NCI-H1092 treated with DMSO at 0.1 percent for 48 hours (cell line): ENCODE data around the gene GOLPH3.
"Not testable (repeated sequence)": the region's sequence is repeated elsewhere in the genome, so short reads cannot be mapped to it uniquely, and the experiment has no call there.

Experiments used
- DNase-seq: peaks from one replicate; lab custom pipeline; 2025; lab: John Stamatoyannopoulos, UW

The GOLPH3 gene

DNA sequence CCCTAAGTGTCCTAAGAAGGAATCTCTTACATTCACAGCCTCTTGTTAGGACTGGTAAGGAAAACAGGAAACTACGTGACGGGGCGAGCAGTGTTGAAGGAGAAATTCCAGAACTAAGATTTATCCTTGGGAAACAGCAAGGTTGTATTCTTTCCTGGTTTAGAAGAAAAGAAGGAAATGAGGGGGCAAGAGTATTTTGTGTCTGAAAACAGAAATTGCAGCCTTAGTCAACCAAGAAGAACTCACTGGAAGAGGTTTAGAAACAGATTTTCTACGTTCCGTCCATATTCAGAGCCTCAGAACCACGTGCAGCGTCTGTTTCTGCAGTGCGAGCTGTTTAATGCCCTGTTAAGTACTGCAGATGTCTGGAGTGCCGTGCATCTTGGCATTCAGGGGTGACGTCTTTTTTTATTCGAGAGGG, 75.2 kb downstream of the GOLPH3 start:
- no peak for DNase-seq

DNA sequence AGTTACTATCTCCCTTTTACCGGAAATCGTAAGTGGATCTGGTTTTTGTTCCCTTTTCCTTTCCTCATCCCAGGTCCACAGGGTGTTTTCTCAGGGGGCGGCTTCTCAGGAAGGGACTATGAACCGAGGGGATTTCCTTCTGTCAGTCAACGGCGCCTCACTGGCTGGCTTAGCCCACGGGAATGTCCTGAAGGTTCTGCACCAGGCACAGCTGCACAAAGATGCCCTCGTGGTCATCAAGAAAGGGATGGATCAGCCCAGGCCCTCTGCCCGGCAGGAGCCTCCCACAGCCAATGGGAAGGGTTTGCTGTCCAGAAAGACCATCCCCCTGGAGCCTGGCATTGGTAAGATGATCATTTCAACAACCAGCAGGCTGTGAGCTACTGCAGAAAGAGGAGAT, 75.8 kb downstream of the GOLPH3 start:
- no peak for DNase-seq

DNA sequence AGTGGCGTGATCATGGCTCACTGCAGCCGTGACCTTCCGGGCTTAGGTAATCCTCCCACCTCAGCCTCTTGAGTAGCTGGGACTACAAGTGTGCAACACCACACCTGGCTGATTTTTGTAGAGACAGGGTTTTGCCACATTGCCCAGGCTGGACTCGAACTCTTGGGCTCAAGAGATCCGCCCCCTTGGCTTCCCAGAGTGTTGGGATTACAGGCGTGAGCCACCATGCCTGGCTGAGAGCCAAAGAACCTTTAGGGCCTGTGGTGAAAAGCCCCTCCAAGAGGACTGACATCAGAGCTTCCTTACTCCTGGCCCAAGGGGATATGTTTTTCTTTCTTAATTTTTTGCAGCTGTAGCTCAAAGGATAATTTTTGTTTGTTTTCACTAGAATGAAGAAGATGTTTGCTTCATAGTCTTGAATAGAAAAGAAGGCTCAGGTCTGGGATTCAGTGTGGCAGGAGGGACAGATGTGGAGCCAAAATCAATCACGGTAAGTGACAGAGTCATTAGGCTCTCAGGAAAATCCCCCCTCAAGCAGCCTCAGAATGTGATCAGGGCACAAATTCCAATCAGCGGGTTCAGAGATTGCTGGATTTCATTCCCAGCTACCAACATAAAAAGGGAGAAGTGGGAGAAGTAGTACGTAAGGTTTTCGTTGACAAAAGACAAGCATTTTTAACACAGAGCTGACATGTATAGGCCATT, 77.1 kb downstream of the GOLPH3 start:
- no peak for DNase-seq

DNA sequence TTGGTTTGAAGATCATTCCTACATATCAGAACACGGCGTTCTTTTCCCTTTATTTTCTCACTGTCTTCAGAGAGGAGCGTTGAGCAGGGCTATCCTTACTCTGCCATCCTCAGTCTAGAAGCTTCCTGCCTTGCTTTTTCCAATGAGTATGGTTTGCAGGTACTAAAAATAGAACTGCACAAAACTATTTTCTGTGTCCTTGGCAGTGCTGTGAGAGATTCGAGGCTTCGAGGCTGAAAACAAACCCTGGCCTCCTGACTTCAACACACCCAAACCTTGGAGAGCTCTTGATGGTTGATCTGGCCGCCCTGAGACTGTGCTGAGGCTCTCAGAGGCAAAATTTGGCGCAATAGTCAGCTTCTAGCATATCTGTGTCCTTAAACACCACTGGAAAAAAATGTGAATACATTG, 78.9 kb downstream of the GOLPH3 start:
- DNase-seq, result no peak

DNA sequence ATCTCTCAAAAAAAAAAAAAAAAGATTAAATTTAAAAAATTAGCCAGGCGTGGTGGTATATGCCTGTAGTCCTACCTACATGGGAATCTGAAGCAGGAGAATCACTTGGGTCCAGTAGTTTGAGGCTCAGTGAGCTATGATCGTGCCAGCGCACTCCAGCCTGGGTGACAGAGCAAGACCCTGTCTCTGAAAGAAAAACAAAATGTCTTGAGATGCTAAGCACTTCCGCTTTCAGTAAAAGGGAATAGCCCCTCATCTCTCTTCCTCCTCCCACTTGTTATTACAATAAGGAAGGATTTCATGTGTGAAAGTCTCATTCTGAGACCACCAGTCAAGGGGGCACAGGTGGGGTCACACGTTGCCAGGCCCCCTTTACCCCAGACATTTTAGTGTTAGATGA, 79.4 kb downstream of the GOLPH3 start:
- no peak for DNase-seq

DNA sequence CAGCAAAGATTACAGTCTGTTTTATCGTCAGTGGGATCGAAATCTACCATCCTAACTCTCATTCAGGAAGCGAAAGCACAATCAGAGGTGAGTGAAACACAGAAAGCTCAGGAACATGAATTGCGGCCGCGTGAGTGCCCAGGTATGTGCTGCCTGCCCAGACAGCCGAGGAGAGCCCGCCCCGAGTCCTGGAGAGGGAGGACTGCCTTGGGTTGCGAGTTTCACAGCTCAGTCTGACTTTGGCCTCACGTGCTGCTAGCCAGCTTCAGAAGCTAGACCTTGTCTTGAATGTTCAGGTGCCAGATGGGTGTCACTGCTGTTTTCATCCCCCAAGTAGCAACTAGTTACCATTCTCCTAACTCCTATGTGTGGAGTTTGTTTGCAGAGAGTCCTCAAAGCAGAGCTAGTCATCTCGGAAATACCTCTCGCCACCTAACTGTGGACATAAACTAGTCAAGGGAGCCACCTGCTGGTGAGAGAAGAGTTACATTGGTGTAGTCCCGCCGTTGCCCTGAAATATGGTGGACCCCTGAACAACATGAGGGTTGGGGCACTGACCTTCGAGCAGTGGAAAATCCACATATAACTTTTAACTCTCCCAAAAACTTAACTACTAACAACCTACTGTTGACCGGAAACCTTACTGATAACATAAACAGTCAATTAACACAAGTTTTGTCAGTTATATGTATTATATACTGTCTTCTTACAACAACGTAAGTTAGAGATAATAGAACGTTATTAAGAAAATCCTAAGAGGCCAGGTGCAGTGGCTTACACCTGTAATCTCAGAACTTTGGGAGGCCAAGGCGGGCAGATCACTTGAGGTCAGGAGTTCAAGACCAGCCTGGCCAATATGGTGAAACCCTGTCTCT, 80.9 kb downstream of the GOLPH3 start:
- DNase-seq, result peak; percentile 45

DNA sequence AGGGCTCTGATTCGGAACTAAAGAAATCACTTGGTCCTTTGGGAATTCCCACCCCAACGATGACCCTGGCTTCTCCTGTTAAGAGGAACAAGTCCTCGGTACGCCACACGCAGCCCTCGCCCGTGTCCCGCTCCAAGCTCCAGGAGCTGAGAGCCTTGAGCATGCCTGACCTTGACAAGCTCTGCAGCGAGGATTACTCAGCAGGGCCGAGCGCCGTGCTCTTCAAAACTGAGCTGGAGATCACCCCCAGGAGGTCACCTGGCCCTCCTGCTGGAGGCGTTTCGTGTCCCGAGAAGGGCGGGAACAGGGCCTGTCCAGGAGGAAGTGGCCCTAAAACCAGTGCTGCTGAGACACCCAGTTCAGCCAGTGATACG, 83.4 kb downstream of the GOLPH3 start:
- DNase-seq, result no peak

DNA sequence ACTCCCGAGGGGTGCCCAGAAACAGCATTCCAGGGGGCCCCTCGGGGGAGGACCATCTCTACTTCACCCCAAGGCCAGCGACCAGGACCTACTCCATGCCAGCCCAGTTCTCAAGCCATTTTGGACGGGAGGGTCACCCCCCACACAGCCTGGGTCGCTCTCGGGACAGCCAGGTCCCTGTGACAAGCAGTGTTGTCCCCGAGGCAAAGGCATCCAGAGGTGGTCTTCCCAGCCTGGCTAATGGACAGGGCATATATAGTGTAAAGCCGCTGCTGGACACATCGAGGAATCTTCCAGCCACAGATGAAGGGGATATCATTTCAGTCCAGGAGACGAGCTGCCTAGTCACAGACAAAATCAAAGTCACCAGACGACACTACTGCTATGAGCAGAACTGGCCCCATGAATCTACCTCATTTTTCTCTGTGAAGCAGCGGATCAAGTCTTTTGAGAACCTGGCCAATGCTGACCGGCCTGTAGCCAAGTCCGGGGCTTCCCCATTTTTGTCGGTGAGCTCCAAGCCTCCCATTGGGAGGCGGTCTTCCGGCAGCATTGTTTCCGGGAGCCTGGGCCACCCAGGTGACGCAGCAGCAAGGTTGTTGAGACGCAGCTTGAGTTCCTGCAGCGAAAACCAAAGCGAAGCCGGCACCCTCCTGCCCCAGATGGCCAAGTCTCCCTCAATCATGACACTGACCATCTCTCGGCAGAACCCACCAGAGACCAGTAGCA, 83.9 kb downstream of the GOLPH3 start:
- DNase-seq, result no peak

DNA sequence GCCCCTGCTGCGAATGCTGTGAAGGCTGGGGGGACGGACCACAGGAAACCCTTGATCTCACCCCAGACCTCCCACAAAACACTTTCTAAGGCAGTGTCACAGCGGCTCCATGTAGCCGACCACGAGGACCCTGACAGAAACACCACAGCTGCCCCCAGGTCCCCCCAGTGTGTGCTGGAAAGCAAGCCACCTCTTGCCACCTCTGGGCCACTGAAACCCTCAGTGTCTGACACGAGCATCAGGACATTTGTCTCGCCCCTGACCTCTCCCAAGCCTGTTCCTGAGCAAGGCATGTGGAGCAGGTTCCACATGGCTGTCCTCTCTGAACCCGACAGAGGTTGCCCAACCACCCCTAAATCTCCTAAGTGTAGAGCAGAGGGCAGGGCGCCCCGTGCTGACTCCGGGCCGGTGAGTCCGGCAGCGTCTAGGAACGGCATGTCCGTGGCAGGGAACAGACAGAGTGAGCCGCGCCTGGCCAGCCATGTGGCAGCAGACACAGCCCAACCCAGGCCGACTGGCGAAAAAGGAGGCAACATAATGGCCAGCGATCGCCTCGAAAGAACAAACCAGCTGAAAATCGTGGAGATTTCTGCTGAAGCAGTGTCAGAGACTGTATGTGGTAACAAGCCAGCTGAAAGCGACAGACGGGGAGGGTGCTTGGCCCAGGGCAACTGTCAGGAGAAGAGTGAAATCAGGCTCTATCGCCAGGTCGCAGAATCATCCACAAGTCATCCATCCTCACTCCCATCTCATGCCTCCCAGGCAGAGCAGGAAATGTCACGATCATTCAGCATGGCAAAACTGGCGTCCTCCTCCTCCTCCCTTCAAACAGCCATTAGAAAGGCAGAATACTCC, 84.7 kb downstream of the GOLPH3 start:
- DNase-seq, result no peak

DNA sequence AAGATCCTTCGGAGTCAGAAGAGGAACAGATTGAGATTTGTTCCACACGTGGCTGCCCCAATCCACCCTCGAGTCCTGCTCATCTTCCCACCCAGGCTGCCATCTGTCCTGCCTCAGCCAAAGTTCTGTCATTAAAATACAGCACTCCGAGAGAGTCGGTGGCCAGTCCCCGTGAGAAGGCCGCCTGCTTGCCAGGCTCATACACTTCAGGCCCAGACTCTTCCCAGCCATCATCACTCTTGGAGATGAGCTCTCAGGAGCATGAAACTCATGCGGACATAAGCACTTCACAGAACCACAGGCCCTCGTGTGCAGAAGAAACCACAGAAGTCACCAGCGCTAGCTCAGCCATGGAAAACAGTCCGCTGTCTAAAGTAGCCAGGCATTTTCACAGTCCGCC, 85.9 kb downstream of the GOLPH3 start:
- no peak for DNase-seq

DNA sequence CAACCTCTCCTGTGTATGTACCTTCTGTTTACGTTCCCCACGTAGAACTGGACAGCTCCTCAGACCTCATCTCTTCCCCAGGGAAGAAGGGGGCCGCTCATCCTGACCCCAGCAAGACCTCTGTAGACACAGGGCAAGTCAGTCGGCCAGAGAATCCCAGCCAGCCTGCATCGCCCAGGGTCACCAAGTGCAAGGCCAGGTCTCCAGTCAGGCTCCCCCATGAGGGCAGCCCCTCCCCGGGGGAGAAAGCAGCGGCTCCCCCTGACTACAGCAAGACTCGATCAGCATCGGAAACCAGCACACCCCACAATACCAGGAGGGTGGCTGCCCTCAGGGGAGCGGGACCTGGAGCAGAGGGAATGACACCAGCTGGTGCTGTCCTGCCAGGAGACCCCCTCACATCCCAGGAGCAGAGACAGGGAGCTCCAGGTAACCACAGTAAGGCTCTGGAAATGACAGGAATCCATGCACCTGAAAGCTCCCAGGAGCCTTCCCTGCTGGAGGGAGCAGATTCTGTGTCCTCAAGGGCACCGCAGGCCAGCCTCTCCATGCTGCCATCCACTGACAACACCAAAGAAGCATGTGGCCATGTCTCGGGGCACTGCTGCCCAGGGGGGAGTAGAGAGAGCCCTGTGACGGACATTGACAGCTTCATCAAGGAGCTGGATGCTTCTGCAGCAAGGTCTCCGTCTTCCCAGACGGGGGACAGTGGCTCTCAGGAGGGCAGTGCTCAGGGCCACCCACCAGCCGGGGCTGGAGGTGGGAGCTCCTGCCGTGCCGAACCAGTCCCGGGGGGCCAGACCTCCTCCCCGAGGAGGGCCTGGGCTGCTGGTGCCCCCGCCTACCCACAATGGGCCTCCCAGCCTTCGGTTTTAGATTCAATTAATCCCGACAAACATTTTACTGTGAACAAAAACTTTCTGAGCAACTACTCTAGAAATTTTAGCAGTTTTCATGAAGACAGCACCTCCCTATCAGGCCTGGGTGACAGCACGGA, 86.7 kb downstream of the GOLPH3 start:
- no peak for DNase-seq

DNA sequence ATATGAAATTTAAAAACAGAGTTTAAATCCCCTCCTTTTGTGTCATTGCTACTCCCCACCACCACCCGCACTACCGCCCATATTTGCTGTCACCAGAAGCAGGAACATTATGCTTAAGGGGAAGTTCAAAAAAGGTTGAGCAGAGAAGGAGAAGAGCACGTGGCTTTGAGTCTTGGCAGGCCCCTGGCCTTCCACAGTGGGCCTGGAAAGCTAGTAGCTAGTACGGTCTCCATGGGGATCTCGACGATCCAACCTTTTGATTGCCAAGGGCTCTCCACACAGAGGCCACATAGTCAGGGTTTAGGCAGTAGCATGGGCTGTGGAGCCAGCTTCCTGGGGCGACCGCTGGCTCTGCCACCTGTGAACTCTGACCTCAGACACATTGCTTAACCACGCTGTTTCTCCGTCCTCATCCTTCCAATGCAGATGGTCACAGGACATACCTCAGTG, 90.1 kb downstream of the GOLPH3 start:
- DNase-seq, result no peak

DNA sequence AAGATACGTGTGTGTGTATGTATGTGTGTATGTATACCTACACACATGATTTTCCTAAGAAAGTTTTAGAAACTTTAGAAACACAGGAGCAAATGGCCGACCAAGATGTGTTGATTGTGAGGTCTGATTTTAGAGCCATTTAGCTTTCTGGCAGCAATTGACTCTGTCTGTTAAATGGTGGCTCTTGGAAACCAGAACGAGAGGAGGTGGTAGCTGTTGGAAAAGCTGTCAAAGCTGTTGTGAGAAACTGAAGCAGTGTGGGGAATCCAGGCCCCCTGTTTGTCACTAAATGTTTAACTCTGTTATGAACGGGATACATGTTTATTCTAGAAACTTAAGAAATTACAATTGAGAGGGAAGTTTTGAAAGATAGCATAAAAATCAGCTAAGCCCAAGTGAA, 91.4 kb downstream of the GOLPH3 start:
- no peak for DNase-seq

DNA sequence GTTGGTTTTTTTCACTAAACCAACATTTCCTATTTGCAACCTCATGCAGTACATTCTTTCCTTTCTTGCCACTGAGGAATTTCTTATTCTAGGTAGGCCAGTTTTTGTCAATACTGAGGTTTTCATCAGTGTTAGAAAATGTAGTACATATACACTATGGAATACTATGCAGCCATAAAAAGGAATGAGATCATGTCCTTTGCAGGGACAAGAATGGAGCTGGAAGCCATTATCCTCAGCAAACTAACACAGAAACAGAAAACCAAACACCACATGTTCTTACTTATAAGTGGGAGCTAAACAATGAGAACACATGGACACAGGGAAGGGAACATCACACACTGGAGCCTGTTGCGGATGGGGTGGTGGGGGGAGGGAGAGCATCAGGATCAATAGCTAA, 93.6 kb downstream of the GOLPH3 start:
- not testable (repeated sequence) for DNase-seq

DNA sequence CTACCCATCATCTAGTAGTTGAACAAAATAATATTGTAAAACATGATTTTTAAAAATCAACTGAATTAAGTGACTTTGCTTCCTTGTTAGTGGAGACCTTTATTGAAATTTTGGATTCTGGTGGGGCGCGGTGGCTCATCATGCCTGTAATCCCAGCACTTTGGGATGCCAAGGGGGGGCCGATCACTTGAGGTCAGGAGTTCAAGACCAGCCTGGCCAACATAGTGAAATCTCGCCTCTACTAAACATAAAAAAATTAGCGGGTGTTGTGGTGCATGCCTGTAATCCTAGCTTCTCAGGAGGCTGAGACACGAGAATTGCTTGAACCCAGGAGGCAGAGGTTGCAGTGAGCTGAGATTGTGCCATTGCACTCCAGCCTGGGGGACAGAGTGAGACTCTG, 95.3 kb downstream of the GOLPH3 start:
- DNase-seq, result not testable (repeated sequence)

DNA sequence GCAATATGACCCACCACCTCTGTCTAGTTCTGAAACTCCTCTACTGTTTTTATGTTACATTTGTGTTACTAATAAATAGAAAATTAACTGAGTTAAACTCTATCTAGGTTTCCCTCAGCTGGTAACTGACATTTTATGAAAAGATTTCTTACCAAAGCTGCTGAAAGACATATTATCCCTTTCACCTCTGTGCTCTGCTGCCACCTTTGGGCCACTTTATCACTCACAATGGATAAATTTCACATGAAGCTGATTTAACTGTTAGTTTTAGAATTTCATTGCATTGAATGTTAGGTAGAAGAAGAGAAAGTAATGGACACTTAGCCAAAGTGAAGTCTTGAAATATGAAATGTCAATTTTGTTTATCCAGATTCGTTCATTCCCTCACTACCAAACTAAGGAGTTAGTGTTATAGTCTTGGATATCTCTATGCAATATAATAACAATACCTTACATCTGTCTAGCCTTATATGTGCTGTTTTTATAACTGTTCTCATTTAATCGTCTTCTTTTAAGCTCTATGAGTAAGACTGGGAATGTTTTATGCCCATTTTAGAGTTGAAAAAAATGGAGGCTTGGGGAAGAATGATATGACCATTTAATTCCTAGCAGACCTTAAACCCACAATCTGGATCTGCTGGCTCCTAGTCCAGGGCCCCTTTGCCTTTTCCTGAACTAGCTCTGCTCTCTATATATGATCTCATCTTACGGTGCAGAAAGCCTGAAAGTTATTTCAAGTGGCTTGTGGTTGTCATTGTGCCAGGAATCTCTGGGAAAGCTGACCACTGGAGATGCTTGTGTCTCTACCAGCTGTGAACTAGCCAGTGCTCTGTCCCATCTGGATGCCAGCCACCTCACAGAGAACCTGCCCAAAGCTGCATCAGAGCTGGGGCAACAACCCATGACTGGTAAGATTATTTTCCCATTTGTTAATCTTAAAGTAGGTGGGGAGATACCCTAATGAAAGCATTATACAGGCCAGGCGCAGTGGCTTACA, 97.1 kb downstream of the GOLPH3 start:
- peak; percentile 25 for DNase-seq
